Neural crest cell (in vitro differentiated cells): ENCODE measurements around the gene GABRB3. TPM values are rescaled to one million over a fixed set of nuclear protein-coding genes. Genes with fewer than 3 reads are reported as not detected.

Experiments used
- DNase-seq: peaks from one replicate; pipeline ENCODE4 v3.0.0; 2021; ENCODE audit warnings: low read depth, mixed read lengths, low spot score
- H3K27ac Mint-ChIP-seq: one replicate; pipeline ENCODE4 v1.8.0; 2021; ENCODE audit warnings: mild to moderate bottlenecking, mixed read lengths; ENCODE audit not compliant: unreplicated experiment
- H3K27me3 Mint-ChIP-seq: 2 replicates; pipeline ENCODE4 v1.8.0; 2021; ENCODE audit warnings: low read depth, mild to moderate bottlenecking, mixed read lengths
- H3K36me3 Mint-ChIP-seq: 2 replicates; pipeline ENCODE4 v1.8.0; 2021; ENCODE audit warnings: low read depth, mild to moderate bottlenecking, mixed read lengths
- H3K4me1 Mint-ChIP-seq: 2 replicates; pipeline ENCODE4 v1.8.0; 2021; ENCODE audit warnings: mixed read lengths
- H3K4me3 Mint-ChIP-seq: one replicate; pipeline ENCODE4 v1.8.0; 2021; ENCODE audit warnings: mild to moderate bottlenecking, mixed read lengths
- H3K9me3 Mint-ChIP-seq: 2 replicates; pipeline ENCODE4 v1.8.0; 2021; ENCODE audit warnings: mixed read lengths
- CTCF ChIP-seq: fragments of 200-600 bp; sonication (generic); conservative IDR thresholded peaks from 2 replicates; pipeline ENCODE4 v1.5.0; 2021; ENCODE audit warnings: antibody characterized with exemption, mild to moderate bottlenecking
- total RNA-seq: library from RNA; stranded (reverse); gene quantifications from 2 replicates; pipeline ENCODE4 v1.2.1, GENCODE V29; 2021

GABRB3 gene
- total RNA-seq, 1 donor from 2014 or later: 23.7 TPM

GRCh38 chr15:26518885-26519284 is 254.0 kb downstream of the GABRB3 start:
- Mint-ChIP-seq H3K4me3 (no peak overlapping the region), H3K27ac (no peak overlapping the region), H3K9me3 (no peaks in the 10 kb centered on the region), H3K27me3 (no peaks in the 10 kb centered on the region), H3K4me1 (peaks cover 8% of the 10 kb centered on the region), H3K36me3 (no peaks in the 10 kb centered on the region)
- no peak for TF ChIP-seq CTCF
- no peak for DNase-seq

- peaks cover 6% of the 10 kb centered on the region for H3K9me3 Mint-ChIP-seq
- no peak overlapping the region for H3K27ac Mint-ChIP-seq
- H3K4me3 Mint-ChIP-seq: no peak overlapping the region
- no peak for TF ChIP-seq CTCF
- H3K36me3 Mint-ChIP-seq: peaks cover 2% of the 10 kb centered on the region
- no peak for DNase-seq
- H3K27me3 Mint-ChIP-seq: no peaks in the 10 kb centered on the region
- H3K4me1 Mint-ChIP-seq: peaks cover 3% of the 10 kb centered on the region
These were observed 256.5 kb downstream of the GABRB3 start for GRCh38 chr15:26516102-26516980.

GRCh38 chr15:26504009-26504408 is 268.9 kb downstream of the GABRB3 start:
- H3K27me3 Mint-ChIP-seq: no peaks in the 10 kb centered on the region
- H3K36me3 Mint-ChIP-seq: no peaks in the 10 kb centered on the region
- TF ChIP-seq CTCF: no peak
- no peaks in the 10 kb centered on the region for H3K4me1 Mint-ChIP-seq
- no peak overlapping the region for H3K27ac Mint-ChIP-seq
- no peak overlapping the region for H3K4me3 Mint-ChIP-seq
- H3K9me3 Mint-ChIP-seq: peaks cover 2% of the 10 kb centered on the region
- no peak for DNase-seq

Other genes with a start within 250 kb of the GABRB3 start
- gene GABRA5, start 94.0 kb upstream of the GABRB3 start, total RNA-seq: 0.54 and 0.61 TPM in 2 replicates
- 4.5 and 5.2 TPM in 2 replicates for gene GABRG3, start 198.1 kb upstream of the GABRB3 start, total RNA-seq